ENCODE measurements around the gene SERTAD2.

Gene SERTAD2

DNA sequence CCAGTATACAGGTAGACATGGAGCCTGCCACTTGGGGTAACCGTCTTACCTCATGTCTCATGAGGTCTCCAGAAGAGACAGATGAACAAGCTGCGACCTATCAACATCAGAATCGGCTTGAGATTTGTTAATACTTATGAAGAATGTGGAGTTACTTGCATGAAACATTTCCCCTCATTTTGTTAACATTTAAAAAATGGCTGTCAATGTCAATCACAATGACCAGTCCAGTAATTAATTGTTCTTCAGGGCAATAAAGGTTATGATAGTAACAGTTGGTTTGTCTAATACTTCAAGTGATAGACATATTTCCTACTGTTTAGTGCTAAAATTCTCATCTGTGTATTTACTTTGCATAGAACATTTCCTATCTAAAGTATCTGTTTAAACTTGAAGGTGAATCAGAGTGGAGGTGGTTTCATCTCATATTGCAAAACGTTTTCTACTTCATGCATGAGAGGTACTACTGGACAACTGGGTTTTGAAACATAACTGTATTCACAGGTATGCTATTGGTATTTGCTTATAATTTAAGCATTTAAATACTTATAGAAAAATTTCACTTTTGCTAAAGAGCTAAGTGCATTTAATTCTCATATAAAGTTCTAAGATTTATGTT lies 15.1 kb downstream of the SERTAD2 start:
- TF ChIP-seq CTCF (IDR thresholded peaks at IDR 0.05; ENCODE audit: extremely low read depth, insufficient read depth, missing control alignments), result no peak
- DNase-seq (ENCODE audit: low spot score), result no peak
- in situ Hi-C loops (cut with MboI; ENCODE audit: low pct_unique_long_range_greater_than_20kb, low sequenced_read_pairs, unreplicated experiment), result no loop called here

DNA sequence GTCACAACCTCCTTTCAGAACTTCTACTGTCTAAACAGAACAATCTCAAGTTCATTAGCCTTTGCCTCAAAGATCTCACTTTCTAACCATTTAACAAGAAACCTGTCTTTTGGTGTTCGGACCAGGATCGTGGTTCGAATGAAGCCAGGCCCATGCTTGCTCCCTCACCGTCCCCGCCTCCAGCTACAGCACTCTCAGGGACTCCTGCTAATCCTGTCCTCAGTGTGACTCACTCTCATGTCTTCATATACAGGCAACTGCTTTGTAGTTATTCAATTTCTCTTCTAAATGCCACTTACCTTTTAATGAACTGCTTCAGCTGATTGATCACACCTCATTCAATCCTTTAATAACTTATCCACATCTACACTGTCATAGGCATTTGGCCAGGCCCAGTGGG lies 15.8 kb downstream of the SERTAD2 start:
- TF ChIP-seq CTCF (IDR thresholded peaks at IDR 0.05; ENCODE audit: extremely low read depth, insufficient read depth, missing control alignments), result no peak
- in situ Hi-C loops (cut with MboI; ENCODE audit: low pct_unique_long_range_greater_than_20kb, low sequenced_read_pairs, unreplicated experiment), result no loop called here
- no peak for DNase-seq (ENCODE audit: low spot score)

GRCh38 chr2:64637000-64637635 lies 16.6 kb downstream of the SERTAD2 start:
- in situ Hi-C loops (cut with MboI; ENCODE audit: low pct_unique_long_range_greater_than_20kb, low sequenced_read_pairs, unreplicated experiment), result no loop called here
- no peak for TF ChIP-seq CTCF (IDR thresholded peaks at IDR 0.05; ENCODE audit: extremely low read depth, insufficient read depth, missing control alignments)
- DNase-seq (ENCODE audit: low spot score), result peak; percentile 68

DNA sequence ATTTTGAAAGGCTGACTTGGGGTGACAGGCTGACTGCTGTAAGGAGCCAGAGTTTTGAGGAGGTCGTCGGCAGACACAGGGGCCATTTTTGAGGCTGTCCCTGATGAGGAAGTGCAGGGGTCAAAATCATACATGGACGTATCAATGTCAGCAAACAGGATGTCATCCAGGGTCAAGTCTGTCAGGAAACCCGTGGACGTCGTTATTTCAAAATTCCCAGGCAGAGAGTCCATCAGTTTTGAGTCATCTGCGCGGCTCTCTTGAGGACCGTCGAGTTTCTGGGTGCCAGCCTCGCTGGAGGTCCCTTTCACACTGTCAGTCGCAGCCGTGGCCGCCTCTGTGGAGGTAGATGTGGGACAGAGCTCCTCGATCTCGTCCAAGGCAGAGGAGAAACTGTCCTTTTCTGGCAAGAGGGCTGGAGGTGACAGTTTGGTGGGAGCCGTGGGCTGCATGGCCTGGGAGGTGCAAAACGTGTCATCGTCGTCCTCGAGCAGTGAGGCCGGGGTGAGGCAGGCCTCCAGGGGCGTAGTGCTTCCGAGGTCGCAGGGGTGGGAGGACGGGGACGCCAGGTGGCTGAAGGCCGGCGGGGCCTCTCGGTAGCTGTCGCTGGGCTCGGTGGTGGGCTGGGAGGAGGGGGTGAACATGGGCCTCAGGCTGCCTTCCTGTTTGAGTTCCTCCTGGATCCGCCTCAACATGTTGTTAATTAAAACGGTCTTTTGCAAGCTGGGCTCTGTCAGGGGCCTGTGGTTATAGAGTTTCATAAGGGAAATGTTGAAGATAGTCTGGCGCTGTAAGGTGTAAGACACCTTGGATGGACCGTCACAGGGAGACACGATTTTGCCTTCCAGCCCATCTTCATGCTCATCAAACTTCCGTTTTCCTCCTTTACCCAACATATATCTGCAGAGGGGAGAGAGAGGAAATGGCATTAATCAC lies 17.5 kb downstream of the SERTAD2 start:
- DNase-seq (ENCODE audit: low spot score), result peak; percentile 66
- in situ Hi-C loops (cut with MboI; ENCODE audit: low pct_unique_long_range_greater_than_20kb, low sequenced_read_pairs, unreplicated experiment), result no loop called here
- no peak for TF ChIP-seq CTCF (IDR thresholded peaks at IDR 0.05; ENCODE audit: extremely low read depth, insufficient read depth, missing control alignments)

- no peak for DNase-seq (ENCODE audit: low spot score)
- no peak for TF ChIP-seq CTCF (IDR thresholded peaks at IDR 0.05; ENCODE audit: extremely low read depth, insufficient read depth, missing control alignments)
- in situ Hi-C loops (cut with MboI; ENCODE audit: low pct_unique_long_range_greater_than_20kb, low sequenced_read_pairs, unreplicated experiment), result no loop called here
Measured at GRCh38 chr2:64634345-64635267, 19.1 kb downstream of the SERTAD2 start.

All from GM13977 (cell line).